DMS 273 (cell line): ENCODE data around the gene TECPR1.

Source experiments
- DNase-seq: peaks from one replicate; lab custom pipeline; 2025; ENCODE audit not compliant: unreplicated experiment; lab: John Stamatoyannopoulos, UW

The TECPR1 gene

DNA sequence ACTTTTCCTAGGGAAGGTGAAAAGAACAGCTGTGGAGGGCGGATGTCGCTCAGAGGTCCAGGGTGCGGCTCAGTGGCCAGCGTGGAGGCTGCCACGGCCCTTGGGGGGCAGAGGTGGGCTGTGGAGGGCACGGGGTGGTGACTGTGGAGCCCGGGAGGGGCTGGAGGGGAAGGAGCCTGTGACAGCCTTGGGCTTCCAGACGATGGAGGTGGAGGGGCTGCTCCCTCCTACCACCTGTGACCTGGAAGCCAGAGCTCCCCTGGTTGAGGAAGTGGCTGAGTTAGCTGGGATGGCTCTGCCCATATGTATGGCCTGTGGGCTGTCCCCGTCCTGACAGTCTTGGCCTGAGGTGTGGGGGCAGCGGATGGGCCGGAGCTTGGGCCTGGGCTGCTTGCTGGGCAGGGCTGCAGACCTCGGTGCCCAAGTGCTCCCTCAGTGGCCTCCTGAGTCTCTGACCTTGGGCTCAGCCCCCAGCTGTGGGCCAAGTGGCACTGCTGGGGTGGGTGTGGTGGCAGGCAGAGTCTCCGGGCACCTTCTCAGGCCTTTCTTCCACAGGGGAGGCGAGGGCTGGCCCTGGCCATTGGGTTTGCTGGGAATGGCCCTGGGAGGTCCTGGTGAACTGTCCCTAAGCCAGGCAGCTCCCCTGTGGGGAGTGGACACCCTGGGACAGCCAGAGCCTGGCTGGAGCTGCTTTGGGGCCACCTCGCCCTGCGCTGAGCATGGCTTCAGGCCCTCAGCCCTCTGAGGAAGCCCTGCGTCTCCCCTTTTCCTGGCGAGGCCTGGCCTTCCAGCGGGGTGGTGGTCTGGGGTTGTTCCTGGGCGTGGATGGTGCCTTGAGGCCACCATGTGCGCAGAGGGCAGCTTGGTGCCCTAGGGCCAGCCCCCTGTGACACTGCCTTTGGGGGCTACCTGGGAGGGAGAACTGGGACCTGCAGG is 33.4 kb upstream of the TECPR1 start:
- DNase-seq = no peak

DNA sequence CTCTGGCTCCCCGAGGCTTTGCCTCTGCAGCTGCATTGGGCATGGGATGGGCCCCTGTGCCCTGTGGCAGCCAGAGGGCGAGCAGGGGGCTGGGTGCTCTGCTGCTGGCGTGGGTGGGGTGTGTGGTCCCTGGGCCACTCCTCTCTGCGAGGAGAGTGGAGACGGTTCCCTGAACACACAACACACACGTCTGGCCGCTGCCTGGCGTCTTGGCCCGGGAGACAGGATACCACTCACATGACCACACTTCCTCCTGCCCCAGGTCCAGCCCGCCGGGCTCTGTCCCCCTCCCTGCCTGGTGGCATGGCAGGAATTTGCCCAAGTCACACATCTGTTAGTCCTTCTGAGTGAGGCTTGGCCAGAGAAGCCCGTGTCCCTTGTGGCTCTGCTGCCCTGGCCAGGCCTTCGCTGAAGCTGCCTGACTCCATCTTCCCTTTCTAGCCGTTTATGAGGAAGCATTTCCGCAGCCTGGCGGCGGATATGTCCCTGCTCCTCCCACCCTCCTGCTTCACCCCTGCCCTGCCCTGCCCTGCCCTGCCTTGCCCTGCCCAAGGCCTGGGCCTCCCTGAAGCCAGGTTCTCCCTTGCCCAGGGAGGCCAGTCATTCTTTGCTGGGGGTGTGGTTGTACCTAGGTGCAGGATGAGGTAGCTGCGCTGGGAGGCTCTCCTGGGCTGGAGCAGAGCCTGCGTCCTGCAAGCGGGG is 32.5 kb upstream of the TECPR1 start:
- DNase-seq = no peak

DNA sequence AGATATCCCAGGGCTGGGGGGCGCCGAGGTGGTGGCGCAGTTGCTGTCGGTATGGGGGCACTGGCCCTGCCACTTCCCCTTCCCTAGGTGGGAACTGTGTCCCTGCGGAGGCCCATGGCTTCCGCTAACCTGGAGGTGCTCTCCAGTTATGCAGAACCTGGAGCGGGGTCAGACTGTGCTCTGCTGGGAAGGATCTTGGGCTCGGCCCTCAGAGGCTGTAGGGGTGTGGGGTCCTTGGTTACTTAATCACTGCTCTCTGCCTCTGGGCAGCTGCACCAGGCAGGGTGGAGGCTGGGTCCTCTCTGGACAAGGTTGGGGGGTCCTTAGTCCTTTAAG is 31.8 kb upstream of the TECPR1 start:
- no peak for DNase-seq

DNA sequence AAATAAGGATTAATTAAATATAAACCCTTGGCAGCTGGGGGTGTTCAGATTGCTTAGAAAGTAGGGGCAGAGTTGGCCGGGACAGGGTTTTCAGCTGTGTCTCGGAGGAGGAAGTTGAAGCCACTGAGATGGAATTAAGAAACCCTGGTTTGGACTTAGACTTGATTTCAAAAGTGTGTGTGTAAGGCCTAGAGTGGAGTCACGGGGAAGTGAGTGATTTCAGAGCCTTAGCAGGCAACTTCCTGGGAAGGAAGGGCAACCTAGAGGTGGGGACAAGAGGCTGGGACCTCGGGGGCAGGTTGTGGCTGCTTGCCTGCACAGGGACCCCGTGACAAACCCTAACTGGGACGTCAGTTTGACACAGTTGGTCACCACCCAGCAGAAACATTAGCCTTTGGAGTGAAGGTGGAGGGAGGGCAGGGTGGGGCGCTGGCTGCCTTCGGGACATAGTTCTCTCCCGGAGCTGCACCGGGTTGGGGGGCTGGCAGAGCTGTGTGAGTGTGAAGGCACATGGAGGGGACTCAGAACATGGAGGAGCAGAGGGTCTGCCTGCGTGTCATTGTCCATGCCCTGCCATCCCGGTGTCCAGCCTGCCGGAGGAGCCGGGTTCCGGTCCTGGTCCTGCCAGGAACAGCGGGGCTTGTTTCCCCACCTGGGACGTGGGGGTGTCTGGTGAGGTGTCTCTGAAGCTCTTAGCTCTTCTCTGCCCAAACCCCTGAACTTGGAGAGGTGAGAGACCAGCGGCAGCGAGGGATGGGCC is 31.3 kb upstream of the TECPR1 start:
- no peak for DNase-seq

DNA sequence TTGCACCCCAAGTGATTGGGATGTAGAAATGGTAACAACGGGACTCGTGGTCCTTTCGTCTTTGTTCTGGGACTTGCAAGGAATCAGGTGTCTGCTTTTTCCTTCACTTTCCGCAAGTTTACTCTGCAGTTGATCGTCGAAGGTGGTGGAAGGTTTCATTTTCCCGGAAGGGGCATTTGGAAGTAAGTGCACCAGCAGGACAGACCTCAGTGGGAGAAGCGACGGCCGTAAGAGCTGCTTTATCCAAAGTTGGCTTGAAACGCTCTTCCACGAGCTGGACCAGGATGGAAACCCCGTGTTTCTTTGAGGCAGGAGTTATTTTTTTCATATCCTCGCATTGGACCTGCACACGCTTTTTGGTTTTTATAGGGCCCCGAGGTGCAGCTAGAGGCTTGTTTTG is 30.7 kb upstream of the TECPR1 start:
- no peak for DNase-seq

DNA sequence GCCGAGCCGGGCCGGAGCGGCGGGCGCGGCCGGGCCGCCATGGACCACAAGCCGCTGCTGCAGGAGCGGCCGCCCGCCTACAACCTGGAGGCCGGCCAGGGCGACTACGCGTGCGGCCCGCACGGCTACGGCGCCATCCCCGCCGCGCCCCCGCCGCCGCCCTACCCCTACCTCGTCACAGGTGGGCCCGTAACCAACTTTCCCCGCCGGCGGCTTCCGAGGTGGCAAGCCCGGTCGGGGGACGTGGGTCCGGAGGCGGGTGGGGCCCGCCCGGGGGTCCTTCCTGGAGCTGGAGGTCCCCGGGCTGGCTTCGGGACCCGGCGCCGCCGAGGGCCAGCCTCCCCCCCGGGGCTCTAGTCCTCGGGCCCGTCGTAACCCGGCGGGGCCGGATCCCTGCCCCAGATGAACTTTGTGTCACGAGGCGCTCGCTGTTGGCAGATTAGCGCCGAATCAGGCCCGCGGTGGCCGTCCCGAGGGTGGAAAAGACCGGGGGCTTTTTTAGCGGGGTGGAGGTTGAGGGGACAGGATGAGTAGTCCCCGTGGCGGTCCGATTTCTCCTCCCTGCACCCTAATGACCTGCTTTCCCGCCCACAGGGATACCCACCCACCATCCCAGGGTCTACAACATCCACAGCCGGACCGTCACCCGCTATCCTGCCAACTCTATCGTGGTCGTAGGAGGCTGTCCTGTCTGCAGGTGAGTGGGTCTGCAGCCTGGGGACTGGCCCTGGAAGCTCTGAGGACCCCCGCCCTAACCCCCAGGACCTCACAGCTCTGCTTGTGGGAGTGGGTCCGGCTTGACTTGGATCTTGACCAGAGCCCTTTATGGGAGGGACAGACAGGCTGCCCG is 29.9 kb upstream of the TECPR1 start:
- peak; percentile 73 for DNase-seq

DNA sequence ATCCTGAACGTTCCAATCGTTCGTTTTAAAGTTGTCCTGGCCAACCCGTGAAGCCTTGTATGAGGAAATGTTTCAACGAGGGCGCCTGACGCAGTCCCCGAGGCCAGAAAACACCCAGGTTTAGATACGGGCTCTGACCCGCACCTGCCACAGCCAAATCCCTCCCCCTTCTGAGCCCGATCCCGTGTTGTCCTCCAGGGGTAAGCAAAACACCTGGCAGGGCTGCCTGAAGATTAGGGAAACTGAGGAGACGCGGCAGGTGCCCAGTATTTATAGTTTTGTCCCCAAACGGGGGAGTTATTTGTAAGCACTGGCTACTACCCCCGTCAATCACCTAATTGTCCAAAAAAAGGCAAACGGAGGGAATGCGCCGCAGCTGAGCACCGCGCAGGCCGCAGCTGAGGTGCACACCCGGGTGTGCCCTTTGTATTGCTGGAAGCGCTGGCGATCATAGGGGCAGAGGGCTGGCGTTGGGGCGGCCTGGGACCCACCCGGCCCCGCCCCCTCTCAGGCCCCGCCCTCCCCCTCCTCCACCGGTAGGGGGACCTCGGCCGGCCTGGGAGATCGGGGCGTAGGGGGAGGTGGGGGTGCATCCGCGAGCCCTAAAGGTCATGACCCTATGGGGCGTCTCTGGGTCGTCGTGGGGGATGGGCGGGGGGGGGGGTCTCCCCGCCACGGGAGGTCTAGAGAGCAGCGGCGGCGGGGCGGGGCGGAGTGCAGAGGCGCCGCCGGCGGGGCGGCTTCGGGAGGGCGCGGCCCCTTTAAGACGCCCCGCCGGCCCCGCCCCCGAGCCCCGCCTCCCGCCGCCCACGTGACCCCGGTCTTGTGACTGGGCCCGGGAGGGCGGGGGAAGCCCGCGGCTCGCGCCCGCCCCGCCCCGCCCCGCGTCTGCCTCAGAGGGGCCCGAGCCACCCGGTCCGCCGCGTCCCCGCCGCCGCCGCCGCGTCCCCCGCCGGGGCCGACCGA is 29.0 kb upstream of the TECPR1 start, which contains the start of gene BRI3:
BRI3 (plus strand) TSS at position 896 of the 966 bp plus-strand sequence. CDS start 110 bp downstream, outside the sequence.
- peak; percentile 97 for DNase-seq

DNA sequence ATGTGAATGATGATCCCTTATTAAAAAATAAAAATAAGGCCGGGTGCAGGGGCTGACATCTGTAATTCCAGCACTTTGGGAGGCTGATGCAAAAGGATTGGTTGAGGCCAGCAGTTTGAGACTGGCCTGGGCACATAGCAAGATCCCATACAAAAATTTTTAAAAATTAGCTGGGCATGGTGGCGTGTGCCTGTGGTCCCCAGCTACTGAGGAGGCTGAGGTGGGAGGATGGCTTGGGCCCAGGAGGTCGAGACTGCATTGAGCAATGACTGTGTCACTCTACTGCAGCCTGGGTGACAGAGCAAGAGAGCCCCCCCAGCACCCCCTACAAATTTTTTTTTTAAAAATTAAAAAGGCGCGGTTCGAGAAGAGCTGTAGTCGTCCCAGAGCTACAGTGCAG is 28.3 kb upstream of the TECPR1 start:
- DNase-seq = no peak

DNA sequence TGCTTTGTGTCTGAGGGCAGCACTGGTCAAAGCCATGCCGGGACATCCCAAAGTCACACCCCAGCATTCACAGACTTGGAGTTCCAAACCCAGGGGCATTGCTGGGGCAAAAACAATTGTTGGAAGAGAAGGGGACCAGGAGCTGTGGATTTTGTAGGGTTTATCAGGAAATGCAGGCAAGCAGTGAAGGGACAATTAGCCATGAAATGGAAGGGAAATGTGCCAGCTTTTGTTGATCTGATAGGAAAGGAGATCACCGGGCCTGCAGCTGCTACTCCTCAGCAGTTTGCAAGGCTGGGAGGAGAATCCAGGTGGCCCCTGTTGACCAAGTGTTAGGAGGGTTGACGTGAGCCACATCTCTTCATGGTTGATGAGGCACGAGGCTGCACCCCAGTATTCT is 26.9 kb upstream of the TECPR1 start:
- peak; percentile 65 for DNase-seq

DNA sequence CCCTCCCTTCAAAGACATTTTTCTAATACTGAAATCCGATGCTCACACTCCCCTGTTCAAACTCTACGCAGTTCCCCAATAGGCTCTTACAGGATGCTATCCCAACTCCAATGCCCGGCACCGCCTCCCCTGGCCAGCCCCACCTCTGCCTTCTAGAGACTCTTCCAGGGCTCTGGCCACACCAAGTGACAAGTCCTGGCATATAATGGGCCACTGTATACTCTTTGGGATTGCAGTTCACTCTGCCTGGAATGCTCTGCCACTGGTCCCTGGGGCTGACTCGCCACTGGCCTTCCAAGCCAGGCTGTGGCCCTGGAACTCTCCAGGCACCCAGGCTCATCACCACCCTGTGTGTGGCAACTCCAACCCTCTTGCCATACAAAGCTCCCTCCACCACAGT is 26.4 kb upstream of the TECPR1 start:
- no peak for DNase-seq

DNA sequence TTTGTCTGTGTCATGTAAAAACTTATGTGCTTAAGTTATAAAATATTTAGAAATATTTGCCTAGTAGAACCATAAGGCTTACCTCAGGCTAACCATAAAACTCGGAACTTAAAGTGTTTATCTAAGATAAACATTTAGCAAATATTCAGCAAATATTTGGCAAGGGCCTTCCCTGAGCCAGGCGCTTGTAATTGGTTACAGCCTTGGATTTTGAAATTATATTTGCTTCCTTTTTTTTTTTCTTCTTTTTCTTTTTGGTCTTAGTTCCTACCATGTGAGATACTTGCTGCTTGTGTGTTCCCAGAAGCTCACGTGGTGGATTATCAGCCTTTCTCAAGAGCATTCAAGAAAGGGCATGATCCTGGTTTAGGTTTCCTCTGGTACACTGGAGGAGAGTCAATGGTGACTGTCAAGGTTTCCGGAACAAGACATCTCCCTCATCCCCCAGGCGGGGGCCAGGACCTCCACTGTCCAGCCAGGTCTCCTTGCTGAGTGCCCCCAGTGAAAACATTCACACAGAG is 24.3 kb upstream of the TECPR1 start:
- no peak for DNase-seq

DNA sequence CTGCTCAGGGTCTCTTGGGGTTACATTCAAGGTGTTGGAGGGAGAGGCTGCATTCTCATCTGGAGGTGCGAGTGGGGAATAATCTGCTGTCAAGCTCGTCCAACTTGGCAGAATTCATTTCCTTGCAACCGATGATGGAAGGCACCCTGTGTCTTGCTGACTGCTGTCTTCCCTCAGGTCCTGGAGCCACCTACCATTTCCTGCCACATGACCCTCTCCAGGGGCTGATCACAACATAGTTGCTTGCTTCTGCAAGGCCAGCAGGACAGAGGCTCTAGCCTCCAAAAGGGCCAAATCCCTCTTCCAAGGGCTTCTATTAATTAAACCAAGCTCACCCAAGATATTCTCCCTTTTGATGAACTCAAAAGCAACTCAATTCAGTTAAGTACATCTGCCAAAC is 15.3 kb upstream of the TECPR1 start:
- no peak for DNase-seq

DNA sequence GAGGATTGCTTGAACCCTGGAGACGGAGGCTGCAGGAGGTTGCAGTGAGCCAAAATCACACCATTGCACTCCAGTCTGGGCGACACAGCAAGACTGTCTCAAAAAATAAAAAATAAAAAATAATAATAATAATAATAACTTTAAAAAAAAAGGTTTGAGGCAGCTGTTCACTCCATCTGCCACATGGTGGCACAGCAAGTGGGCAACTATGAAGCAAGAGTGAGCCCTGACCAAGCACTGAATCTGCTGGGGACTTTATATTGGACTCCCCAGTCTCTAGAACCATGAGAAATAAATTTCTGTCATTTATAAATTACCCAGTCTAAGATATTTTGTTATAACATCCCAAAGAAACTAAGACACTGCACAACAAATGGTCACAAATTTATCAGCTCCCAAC is 14.8 kb upstream of the TECPR1 start:
- peak; percentile 44 for DNase-seq

DNA sequence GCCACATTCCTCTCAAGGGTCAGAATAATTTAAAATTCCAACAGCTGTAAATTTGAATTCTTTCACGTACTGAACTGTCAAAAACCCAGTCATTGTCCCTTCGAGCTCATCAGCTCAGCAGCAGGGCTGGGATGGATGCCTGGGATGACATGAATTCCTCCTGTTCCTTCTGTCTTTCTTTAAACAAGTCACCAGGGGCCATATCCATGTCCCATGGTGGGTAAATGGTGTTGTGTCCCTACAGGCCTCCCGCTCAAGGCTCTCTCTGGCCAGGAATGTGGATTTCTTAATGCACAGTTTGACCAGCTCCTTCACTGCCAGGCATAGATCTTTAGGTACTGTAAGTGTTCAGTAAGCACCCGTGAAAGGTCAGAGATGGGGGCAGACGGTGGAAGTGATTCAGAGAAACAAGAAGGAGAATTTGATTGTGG is 13.8 kb upstream of the TECPR1 start:
- no peak for DNase-seq

DNA sequence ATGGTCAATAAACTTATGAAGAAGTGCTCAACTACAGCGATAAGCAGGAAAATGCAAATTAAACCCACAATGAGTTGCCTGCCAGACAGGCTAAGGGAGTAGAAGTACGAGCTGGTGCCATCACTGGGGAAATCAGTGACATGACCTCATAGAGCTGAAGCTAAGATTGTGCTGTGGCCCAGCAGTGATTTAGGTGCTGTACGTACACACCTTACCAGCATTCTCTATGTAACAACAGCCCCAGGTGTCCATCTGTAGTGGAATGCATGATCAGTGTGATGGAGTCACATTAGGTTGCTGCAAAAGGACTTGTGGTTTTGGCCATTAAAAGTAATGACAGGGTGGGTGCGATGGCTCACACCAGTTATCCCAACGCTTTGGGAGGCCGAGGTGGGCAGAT is 5.7 kb upstream of the TECPR1 start:
- DNase-seq = no peak

DNA sequence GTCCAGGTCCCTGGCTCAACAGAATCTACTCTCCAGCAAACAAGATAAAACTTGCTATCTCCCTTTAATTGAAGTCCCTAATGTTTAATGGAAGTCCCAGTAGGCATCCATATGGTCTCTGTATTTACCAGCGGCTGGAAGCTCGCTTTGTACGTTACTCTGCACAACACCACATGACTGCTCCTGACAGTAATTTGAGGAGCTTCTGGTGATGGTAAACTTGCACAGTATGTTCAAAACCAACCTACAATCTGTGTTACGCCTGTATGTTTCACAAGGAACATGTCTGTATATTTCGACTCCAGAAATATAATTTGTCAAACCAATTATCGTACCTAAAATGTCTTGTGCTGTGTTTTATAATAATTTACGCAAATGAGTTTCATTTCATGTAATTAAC is 4.4 kb upstream of the TECPR1 start:
- DNase-seq = peak; percentile 97

DNA sequence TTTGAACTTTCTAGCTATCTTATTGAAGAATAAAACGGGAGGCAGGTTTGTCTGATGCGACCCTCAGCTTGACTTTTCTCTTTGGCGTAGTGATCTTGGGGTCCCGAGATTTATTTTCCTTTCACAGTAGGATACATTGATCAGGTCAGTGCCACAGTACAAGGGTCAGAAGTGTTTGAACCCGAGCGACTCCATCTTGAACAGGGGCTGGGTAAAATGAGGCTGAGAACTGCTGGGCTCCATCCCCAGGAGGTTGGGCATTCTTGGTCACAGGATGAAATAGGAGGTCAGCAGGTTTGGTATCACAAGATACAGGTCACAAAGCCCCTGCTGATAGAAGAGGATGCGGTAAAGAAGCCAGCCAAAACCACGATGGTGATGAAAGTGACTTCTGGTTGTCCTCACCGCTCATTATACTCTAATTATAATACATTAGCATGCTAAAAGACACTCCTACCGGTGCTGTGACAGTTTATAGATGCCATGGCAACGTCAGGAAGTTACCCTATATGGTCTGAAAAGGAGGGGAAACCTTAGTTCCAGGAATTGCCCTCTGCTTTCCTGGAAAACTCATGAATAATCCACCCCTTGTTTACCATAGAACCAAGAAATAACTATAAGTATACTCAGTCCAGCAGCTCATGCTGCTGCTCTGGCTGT is 3.0 kb upstream of the TECPR1 start:
- DNase-seq = peak; percentile 71

DNA sequence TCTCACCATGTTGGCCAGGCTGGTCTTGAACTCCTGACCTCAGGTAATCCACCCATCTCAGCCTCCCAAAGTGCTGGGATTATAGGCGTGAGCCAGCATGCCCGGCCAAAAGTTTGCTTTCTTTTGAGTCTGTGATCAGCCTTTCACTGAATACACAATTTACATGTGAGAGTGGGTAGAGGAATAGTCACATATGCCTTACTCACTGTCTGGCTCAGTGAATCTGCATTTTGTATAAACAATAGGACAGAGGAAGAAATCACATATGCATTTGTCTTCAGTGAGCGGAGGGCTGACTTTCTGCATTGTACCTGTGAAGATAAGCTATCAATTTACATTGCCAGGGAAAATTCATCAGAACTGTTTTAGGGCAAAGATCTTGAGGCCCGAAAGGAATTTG is 2.5 kb upstream of the TECPR1 start:
- no peak for DNase-seq
